ENCODE data around the gene NEURL3. TPM values are rescaled to one million over a fixed set of nuclear protein-coding genes. Genes with fewer than 3 reads are reported as not detected.

Gene NEURL3
- polyA plus RNA-seq, 3 donors, result not detected

DNA sequence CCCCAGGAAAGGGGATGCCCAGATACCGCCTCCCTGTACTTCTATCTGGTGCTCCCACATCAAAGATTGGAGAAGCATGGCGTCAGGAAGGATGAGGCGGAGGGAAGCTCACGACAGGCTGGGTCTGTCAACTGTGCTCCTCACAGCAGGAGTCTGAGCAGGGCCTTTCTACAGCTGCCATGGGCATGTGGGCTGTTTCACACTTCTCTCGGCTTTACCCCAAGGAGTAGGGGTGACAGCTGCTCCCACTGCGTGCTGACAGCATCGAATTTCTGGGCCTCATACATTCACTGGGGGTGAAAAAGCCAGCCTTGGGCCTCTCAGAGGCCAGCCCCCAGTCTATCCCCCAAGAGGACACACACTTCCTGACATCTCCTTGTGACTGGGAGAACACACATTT lies 21.1 kb downstream of the NEURL3 start:
- H3K36me3 ChIP-seq (replicated peaks in 1 of 2; ENCODE audit: control insufficient read depth in 1 of 2, insufficient read depth in 2 of 2, low read length in 2 of 2), result no peaks in the 10 kb centered on the region
- H3K4me2 ChIP-seq (replicated peaks; ENCODE audit: extremely low read depth, low read length, poor library complexity, severe bottlenecking), result no peak overlapping the region
- Mint-ChIP-seq H3K27me3 (ENCODE audit: low read depth in 3 of 3) (peaks cover 0 to 5% (median 3%) of the 10 kb centered on the region in 3 donors), H3K4me3 (no peak overlapping the region), H3K4me1 (peaks cover 31% of the 10 kb centered on the region), H3K9me3 (peaks cover 0 to 6% (median 1%) of the 10 kb centered on the region in 7 donors), H3K36me3 (peaks cover 0 to 6% of the 10 kb centered on the region in 2 donors), H3K27ac (peak overlapping the region in 3 of 7 donors; percentile 36 to 100 (median 100))
- H3K27ac ChIP-seq (ENCODE audit: low read depth in 1 of 2, low read length in 2 of 2), result no peak overlapping the region
- H3K4me3 ChIP-seq (replicated peaks in 1 of 3; ENCODE audit: low read depth in 2 of 3, low read length in 3 of 3), result no peak overlapping the region
- TF ChIP-seq, protein P1, sequence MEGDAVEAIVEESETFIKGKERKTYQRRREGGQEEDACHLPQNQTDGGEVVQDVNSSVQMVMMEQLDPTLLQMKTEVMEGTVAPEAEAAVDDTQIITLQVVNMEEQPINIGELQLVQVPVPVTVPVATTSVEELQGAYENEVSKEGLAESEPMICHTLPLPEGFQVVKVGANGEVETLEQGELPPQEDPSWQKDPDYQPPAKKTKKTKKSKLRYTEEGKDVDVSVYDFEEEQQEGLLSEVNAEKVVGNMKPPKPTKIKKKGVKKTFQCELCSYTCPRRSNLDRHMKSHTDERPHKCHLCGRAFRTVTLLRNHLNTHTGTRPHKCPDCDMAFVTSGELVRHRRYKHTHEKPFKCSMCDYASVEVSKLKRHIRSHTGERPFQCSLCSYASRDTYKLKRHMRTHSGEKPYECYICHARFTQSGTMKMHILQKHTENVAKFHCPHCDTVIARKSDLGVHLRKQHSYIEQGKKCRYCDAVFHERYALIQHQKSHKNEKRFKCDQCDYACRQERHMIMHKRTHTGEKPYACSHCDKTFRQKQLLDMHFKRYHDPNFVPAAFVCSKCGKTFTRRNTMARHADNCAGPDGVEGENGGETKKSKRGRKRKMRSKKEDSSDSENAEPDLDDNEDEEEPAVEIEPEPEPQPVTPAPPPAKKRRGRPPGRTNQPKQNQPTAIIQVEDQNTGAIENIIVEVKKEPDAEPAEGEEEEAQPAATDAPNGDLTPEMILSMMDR (IDR thresholded peaks at IDR 0.05), result no peak
- intact Hi-C loops (cut with micrococcal nuclease), result no loop called here
- H2AFZ ChIP-seq (ENCODE audit: insufficient read depth, low read depth, low read length, poor library complexity, severe bottlenecking), result no peak overlapping the region
- peaks cover 16 to 22% of the 10 kb centered on the region in 2 donors for H3K4me1 ChIP-seq (ENCODE audit: control insufficient read depth in 1 of 2, insufficient read depth in 2 of 2, low read length in 2 of 2)
- H4K20me1 ChIP-seq (ENCODE audit: insufficient read depth, low read length), result no peaks in the 10 kb centered on the region
- no peak for DNase-seq
- no peaks in the 10 kb centered on the region for H3K27me3 ChIP-seq (ENCODE audit: control insufficient read depth in 2 of 2, insufficient read depth in 2 of 2, low read length in 2 of 2)
- no peak overlapping the region for H3K9ac ChIP-seq (ENCODE audit: insufficient read depth, low read length, poor library complexity, severe bottlenecking)
- no peaks in the 10 kb centered on the region for H3K79me2 ChIP-seq (ENCODE audit: insufficient read depth, low read length)
- 96% methylated on average over 6 of the region's 7 CpGs for WGBS (ENCODE audit: insufficient coverage)
- H3K9me3 ChIP-seq (replicated peaks in 1 of 2; ENCODE audit: control insufficient read depth in 1 of 2, insufficient read depth in 1 of 2, low read length in 2 of 2), result no peaks in the 10 kb centered on the region

DNA sequence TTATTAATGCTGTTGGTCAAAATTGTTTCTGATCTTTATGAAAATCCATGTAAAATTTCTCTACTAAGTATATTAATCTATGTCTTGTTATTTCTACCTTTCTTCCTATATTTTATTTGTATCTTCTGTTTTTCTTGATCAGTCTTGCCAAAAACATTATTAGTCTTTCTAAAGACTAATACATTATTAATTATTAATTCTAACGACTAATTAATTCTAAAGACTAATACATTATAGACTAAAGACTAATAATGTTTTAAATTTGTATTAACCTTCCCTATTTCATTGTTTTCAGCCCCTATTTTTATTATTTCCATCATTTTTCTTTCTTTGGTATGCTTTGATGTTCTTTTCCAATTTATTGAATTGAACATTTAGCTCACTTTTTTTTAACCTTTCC lies 27.7 kb downstream of the NEURL3 start:
- Histone ChIP-seq H3K9ac (ENCODE audit: insufficient read depth, low read length, poor library complexity, severe bottlenecking) (no peak overlapping the region), H3K36me3 (replicated peaks in 1 of 2; ENCODE audit: control insufficient read depth in 1 of 2, insufficient read depth in 2 of 2, low read length in 2 of 2) (no peaks in the 10 kb centered on the region), H3K27ac (ENCODE audit: low read depth in 1 of 2, low read length in 2 of 2) (no peak overlapping the region), H3K9me3 (replicated peaks in 1 of 2; ENCODE audit: control insufficient read depth in 1 of 2, insufficient read depth in 1 of 2, low read length in 2 of 2) (peaks cover 0 to 6% of the 10 kb centered on the region in 2 donors), H3K4me2 (replicated peaks; ENCODE audit: extremely low read depth, low read length, poor library complexity, severe bottlenecking) (no peak overlapping the region), H3K79me2 (ENCODE audit: insufficient read depth, low read length) (no peaks in the 10 kb centered on the region), H3K4me3 (replicated peaks in 1 of 3; ENCODE audit: low read depth in 2 of 3, low read length in 3 of 3) (no peak overlapping the region), H2AFZ (ENCODE audit: insufficient read depth, low read depth, low read length, poor library complexity, severe bottlenecking) (no peak overlapping the region), H3K4me1 (ENCODE audit: control insufficient read depth in 1 of 2, insufficient read depth in 2 of 2, low read length in 2 of 2) (peaks cover 6 to 10% of the 10 kb centered on the region in 2 donors), H4K20me1 (ENCODE audit: insufficient read depth, low read length) (no peaks in the 10 kb centered on the region), H3K27me3 (ENCODE audit: control insufficient read depth in 2 of 2, insufficient read depth in 2 of 2, low read length in 2 of 2) (peaks cover 3 to 4% of the 10 kb centered on the region in 2 donors)
- Mint-ChIP-seq H3K27me3 (ENCODE audit: low read depth in 3 of 3) (peaks cover 6 to 10% (median 8%) of the 10 kb centered on the region in 3 donors), H3K27ac (no peak overlapping the region), H3K4me1 (peaks cover 8% of the 10 kb centered on the region), H3K4me3 (no peak overlapping the region), H3K36me3 (no peaks in the 10 kb centered on the region), H3K9me3 (peaks cover 0 to 9% (median 5%) of the 10 kb centered on the region in 7 donors)
- WGBS (ENCODE audit: insufficient coverage), result no CpG with 5 or more reads among the region's 1 CpG
- TF ChIP-seq, protein P1 (IDR thresholded peaks at IDR 0.05), result no peak
- intact Hi-C loops (cut with micrococcal nuclease), result no loop called here
- no peak for DNase-seq

Measured in CD14-positive monocyte (primary cell).